IMR-90 (cell line): ENCODE data around the gene CLCA2. TPM values are rescaled to one million over a fixed set of nuclear protein-coding genes. Genes with fewer than 3 reads are reported as not detected.

Source experiments
- ATAC-seq: fragments of 200-7000 bp; cut with Tn5 transposase; 2 replicates; pipeline ENCODE4 v1.9.1; 2020; ENCODE audit warnings: low read depth, mild to moderate bottlenecking, moderate library complexity
- BruUV-seq: library from RNA; stranded (reverse); fragments of 400-500 nt; replicated peaks from 2 replicates; lab custom pipeline; 2021; lab: Mats Ljungman, UMichigan
- CTCF ChIA-PET: fragments of 300-600 bp; formaldehyde crosslinking; extraction: SDS; loops from one replicate; lab custom pipeline; 2021; ENCODE audit warnings: antibody characterized with exemption; lab: Yijun Ruan, JAX
- POLR2A ChIA-PET: fragments of 300-600 bp; sonication (Branson Sonifier 250); formaldehyde crosslinking; loops from one replicate; lab custom pipeline; 2022; ENCODE audit warnings: antibody characterized with exemption; ENCODE audit not compliant: unreplicated experiment; lab: Charles Lee
- DNase-seq: peaks from one replicate; pipeline ENCODE4 v3.0.0; 2013
- H2AFZ ChIP-seq: replicated peaks from 2 replicates; pipeline ENCODE3; 2013; ENCODE audit warnings: low read length, mild to moderate bottlenecking; ENCODE audit not compliant: poor library complexity
- H2AK5ac ChIP-seq: 2 replicates; pipeline ENCODE4 v1.6.1; 2013; ENCODE audit warnings: low read depth, low read length, inconsistent platforms
- H2AK9ac ChIP-seq: replicated peaks from 2 replicates; pipeline ENCODE3; 2013; ENCODE audit warnings: mild to moderate bottlenecking, low read depth, low read length, moderate library complexity; ENCODE audit not compliant: poor library complexity
- H2BK120ac ChIP-seq: 2 replicates; pipeline ENCODE4 v1.6.1; 2013; ENCODE audit warnings: low read depth, low read length, inconsistent platforms
- H2BK15ac ChIP-seq: 3 replicates; pipeline ENCODE4 v1.6.1; 2013; ENCODE audit warnings: low read depth, low read length, inconsistent platforms
- H2BK20ac ChIP-seq: 2 replicates; pipeline ENCODE4 v1.6.1; 2013; ENCODE audit warnings: low read depth, mild to moderate bottlenecking, inconsistent platforms, low read length, moderate library complexity
- H2BK5ac ChIP-seq: 2 replicates; pipeline ENCODE4 v1.6.1; 2013; ENCODE audit warnings: mild to moderate bottlenecking, low read depth, low read length, inconsistent platforms; ENCODE audit not compliant: poor library complexity, severe bottlenecking
- H3K14ac ChIP-seq: replicated peaks from 2 replicates; pipeline ENCODE4 v1.6.1; 2013; ENCODE audit warnings: low read depth, low read length, inconsistent platforms
- H3K18ac ChIP-seq: 2 replicates; pipeline ENCODE4 v1.6.1; 2013; ENCODE audit warnings: low read depth, low read length, control low read depth
- H3K23ac ChIP-seq: 2 replicates; pipeline ENCODE4 v1.6.1; 2013; ENCODE audit warnings: low read depth, low read length, inconsistent platforms
- H3K27ac ChIP-seq: 2 replicates; pipeline ENCODE4 v1.5.1; 2013; ENCODE audit warnings: mild to moderate bottlenecking, control low read depth, low read length; ENCODE audit not compliant: insufficient read depth
- H3K27me3 ChIP-seq: 2 replicates; pipeline ENCODE4 v1.6.1; 2013; ENCODE audit warnings: low read length; ENCODE audit not compliant: control insufficient read depth, insufficient read depth
- H3K36me3 ChIP-seq: 2 replicates; pipeline ENCODE4 v1.6.1; 2013; ENCODE audit warnings: low read length, mixed read lengths; ENCODE audit not compliant: control insufficient read depth, insufficient read depth
- H3K4ac ChIP-seq: 2 replicates; pipeline ENCODE4 v1.6.1; 2013; ENCODE audit warnings: low read depth, low read length, inconsistent platforms
- H3K4me1 ChIP-seq: 2 replicates; pipeline ENCODE4 v1.6.1; 2013; ENCODE audit warnings: low read length, mixed read lengths; ENCODE audit not compliant: control insufficient read depth, insufficient read depth
- H3K4me2 ChIP-seq: 2 replicates; pipeline ENCODE4 v1.6.1; 2013; ENCODE audit warnings: low read depth, mild to moderate bottlenecking, control low read depth, low read length, moderate library complexity
- H3K4me3 ChIP-seq: 2 replicates; pipeline ENCODE4 v1.5.1; 2013; ENCODE audit warnings: low read depth, mild to moderate bottlenecking, control low read depth, low read length, moderate library complexity; ENCODE audit not compliant: insufficient read depth
- H3K56ac ChIP-seq: 2 replicates; pipeline ENCODE4 v1.6.1; 2013; ENCODE audit warnings: low read length, inconsistent platforms; ENCODE audit not compliant: insufficient read depth; ENCODE audit errors: extremely low read depth
- H3K79me1 ChIP-seq, 2 experiments: 2 replicates each; pipeline ENCODE4 v1.6.1; 2013; ENCODE audit warnings: low read length in 2 of 2, inconsistent platforms in 1 of 2, low read depth in 1 of 2
- H3K9ac ChIP-seq: 2 replicates; pipeline ENCODE4 v1.6.1; 2013; ENCODE audit warnings: low read depth, low read length, control low read depth
- H3K9me1 ChIP-seq: 2 replicates; pipeline ENCODE4 v1.6.1; 2013; ENCODE audit warnings: low read length, inconsistent platforms; ENCODE audit not compliant: insufficient read depth
- H3K9me3 ChIP-seq: 2 replicates; pipeline ENCODE4 v1.6.1; 2013; ENCODE audit warnings: low read length; ENCODE audit not compliant: control insufficient read depth, insufficient read depth
- H4K20me1 ChIP-seq: 2 replicates; pipeline ENCODE4 v1.6.1; 2013; ENCODE audit warnings: low read length, inconsistent platforms; ENCODE audit not compliant: insufficient read depth
- H4K5ac ChIP-seq: 2 replicates; pipeline ENCODE4 v1.6.1; 2013; ENCODE audit warnings: mild to moderate bottlenecking, low read depth, low read length, control low read depth
- H4K8ac ChIP-seq, 2 experiments: 2 replicates each; pipeline ENCODE4 v1.6.1; 2013; ENCODE audit warnings: low read depth in 2 of 2, low read length in 2 of 2, control low read depth in 1 of 2, inconsistent platforms in 1 of 2
- H4K91ac ChIP-seq: 2 replicates; pipeline ENCODE4 v1.6.1; 2013; ENCODE audit warnings: low read depth, low read length, inconsistent platforms; ENCODE audit not compliant: insufficient read depth
- BHLHE40 ChIP-seq: fragments of 150-350 bp; IDR thresholded peaks from 2 replicates; pipeline ENCODE4 v1.6.1; 2016; ENCODE audit warnings: mild to moderate bottlenecking, low read depth, low read length
- CEBPB ChIP-seq: IDR thresholded peaks from 2 replicates; pipeline ENCODE4 v1.6.1; 2012; ENCODE audit warnings: low read depth, low read length, improper control_type of control experiment
- CHD1 ChIP-seq: IDR thresholded peaks from 2 replicates; pipeline ENCODE4 v1.6.1; 2012; ENCODE audit warnings: low read depth, low read length, improper control_type of control experiment
- FOS ChIP-seq: fragments of 150-350 bp; IDR thresholded peaks from 2 replicates; pipeline ENCODE4 v1.6.1; 2016; ENCODE audit warnings: low read depth, low read length
- MAZ ChIP-seq: IDR thresholded peaks from 2 replicates; pipeline ENCODE4 v1.6.1; 2012; ENCODE audit warnings: low read depth, mild to moderate bottlenecking, low read length, improper control_type of control experiment, moderate library complexity, borderline replicate concordance
- MXI1 ChIP-seq: IDR thresholded peaks from 2 replicates; pipeline ENCODE4 v1.6.1; 2012; ENCODE audit warnings: low read depth, mild to moderate bottlenecking, low read length, moderate library complexity, borderline replicate concordance
- RAD21 ChIP-seq: IDR thresholded peaks from 2 replicates; pipeline ENCODE4 v1.6.1; 2012; ENCODE audit warnings: low read length, improper control_type of control experiment
- RCOR1 ChIP-seq: IDR thresholded peaks from 2 replicates; pipeline ENCODE4 v1.6.1; 2012; ENCODE audit warnings: mild to moderate bottlenecking, low read length, improper control_type of control experiment; ENCODE audit not compliant: insufficient replicate concordance
- SMC3 ChIP-seq: fragments of 150-350 bp; IDR thresholded peaks from 2 replicates; pipeline ENCODE4 v1.6.1; 2016; ENCODE audit warnings: low read depth, mild to moderate bottlenecking, antibody characterized with exemption, low read length, moderate library complexity
- USF2 ChIP-seq: fragments of 150-350 bp; IDR thresholded peaks from 2 replicates; pipeline ENCODE4 v1.6.1; 2017; ENCODE audit warnings: mild to moderate bottlenecking, antibody characterized with exemption, low read length, low read depth
- WGBS, 2 experiments: methylation state at CpG; one replicate each; pipeline versions ENCODE4 v1.1.5 to v1.1.7; 2013; ENCODE audit warnings: missing lambda C conversion rate in 2 of 2; ENCODE audit not compliant: insufficient read length in 1 of 2; ENCODE audit errors: extremely low coverage in 2 of 2; 5-methylcytosine and 5-hydroxymethylcytosine counted together
- dilution Hi-C: fragments of 300-500 bp; cut with HindIII; formaldehyde crosslinking; loops from one replicate; pipeline ENCODE4 v1.14.3; 2018; ENCODE audit warnings: low sequenced_read_pairs; ENCODE audit not compliant: unreplicated experiment
- in situ Hi-C: fragments of 300-500 bp; cut with MboI; formaldehyde crosslinking; loops from 3 replicates; pipeline ENCODE4 v1.14.3; 2019; ENCODE audit warnings: low sequenced_read_pairs, inconsistent platforms, mixed read lengths
- intact Hi-C: fragments of 100-400 bp; cut with micrococcal nuclease; formaldehyde crosslinking; loops from 2 replicates; pipeline ENCODE4 v1.10.0; 2022
- polyA plus RNA-seq, 3 experiments: library from polyadenylated mRNA; depleted of rRNA; stranded (reverse); fragments of >200 nt; gene quantifications; 2 replicates each; pipeline ENCODE4 v1.2.3, GENCODE V29; 2012; ENCODE audit warnings: low replicate concordance in 1 of 3
- total RNA-seq: library from RNA; depleted of rRNA; stranded (reverse); fragments of >200 nt; gene quantifications from 2 replicates; pipeline ENCODE4 v1.2.3, GENCODE V29; 2012
- TF ChIP-seq, protein P1 (sequence below): fragments of 150-350 bp; IDR thresholded peaks from 2 replicates; pipeline ENCODE4 v1.6.1; 2016; ENCODE audit warnings: low read depth, mild to moderate bottlenecking, low read length, moderate library complexity, borderline replicate concordance

The CLCA2 gene
- total and polyA plus RNA-seq, 2 of the 4 experiments (the other 2 are of a cell fraction) = 0.09 to 0.18 TPM

DNA sequence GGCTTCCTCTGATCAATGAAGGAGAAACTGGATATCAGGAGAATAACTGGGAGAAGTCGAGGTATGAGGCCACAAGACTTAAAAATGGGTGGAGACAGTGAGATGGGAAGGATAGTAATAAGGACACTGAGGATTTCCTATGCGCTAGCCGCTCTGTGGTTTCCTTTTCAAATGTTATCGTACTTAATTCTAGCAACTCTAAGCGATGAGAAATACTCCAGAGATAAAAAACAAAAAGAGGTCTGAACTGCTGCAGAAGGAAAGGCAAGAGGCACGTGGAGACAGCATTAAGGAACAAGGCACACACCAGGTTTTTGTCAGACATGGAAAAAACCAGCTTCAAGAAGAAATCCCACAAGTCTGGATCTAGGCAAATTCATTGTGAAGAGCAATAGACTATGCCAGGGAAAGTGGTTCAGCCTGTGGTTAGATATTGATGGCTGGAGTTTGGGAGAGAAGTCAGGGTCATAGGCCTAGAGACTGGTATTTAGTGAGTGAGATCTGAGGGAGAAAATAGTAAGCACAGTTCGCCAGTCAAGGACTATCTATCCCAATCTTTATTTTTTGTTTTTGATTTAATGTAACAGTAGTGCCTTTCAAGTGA lies 5.3 kb downstream of the CLCA2 start:
- no peaks in the 10 kb centered on the region for H3K79me1 ChIP-seq
- 69% methylated on average over 2 of the region's 7 CpGs; no CpG with 5 or more reads in 1 of the 2 experiments for WGBS, 2 experiments
- H3K27ac ChIP-seq = peak overlapping the region; percentile 80; the same call in 1 of the 2 replicates
- CTCF ChIA-PET = interaction anchor here (1.3 kb wide), 1 partner anchor 10 kb away, joined by 5 read pairs; no protein-coding TSS in a partner anchor
- peak overlapping the region; percentile 63 for H3K4ac ChIP-seq
- no TSS peak for BruUV-seq
- TF ChIP-seq BHLHE40 = no peak
- TF ChIP-seq FOS = no peak
- TF ChIP-seq MAZ = no peak
- no peak for TF ChIP-seq USF2
- TF ChIP-seq CHD1 = no peak
- no peak for TF ChIP-seq RCOR1
- no peak for TF ChIP-seq RAD21
- TF ChIP-seq, protein P1, sequence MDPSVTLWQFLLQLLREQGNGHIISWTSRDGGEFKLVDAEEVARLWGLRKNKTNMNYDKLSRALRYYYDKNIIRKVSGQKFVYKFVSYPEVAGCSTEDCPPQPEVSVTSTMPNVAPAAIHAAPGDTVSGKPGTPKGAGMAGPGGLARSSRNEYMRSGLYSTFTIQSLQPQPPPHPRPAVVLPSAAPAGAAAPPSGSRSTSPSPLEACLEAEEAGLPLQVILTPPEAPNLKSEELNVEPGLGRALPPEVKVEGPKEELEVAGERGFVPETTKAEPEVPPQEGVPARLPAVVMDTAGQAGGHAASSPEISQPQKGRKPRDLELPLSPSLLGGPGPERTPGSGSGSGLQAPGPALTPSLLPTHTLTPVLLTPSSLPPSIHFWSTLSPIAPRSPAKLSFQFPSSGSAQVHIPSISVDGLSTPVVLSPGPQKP = no peak
- TF ChIP-seq SMC3 = no peak
- TF ChIP-seq CEBPB = no peak
- TF ChIP-seq MXI1 = no peak
- H2AK5ac ChIP-seq = 0 out of 2 replicates have a peak overlapping the region, but pooled peaks have one; percentile 3
- ATAC-seq (peak; percentile 28; the same call in 1 of the 2 replicates), DNase-seq (no peak)
- no peak overlapping the region for H2AFZ ChIP-seq
- no peak overlapping the region for H2BK5ac ChIP-seq
- no peak overlapping the region for H3K4me3 ChIP-seq
- no peak overlapping the region for H3K56ac ChIP-seq
- in situ Hi-C loops (no loop called here), intact Hi-C loops (no loop called here), dilution Hi-C loops (no loop called here)
- peak overlapping the region; percentile 6; the same call in 1 of the 2 replicates for H4K5ac ChIP-seq
- H2AK9ac ChIP-seq = no peak overlapping the region
- H3K9ac ChIP-seq = no peak overlapping the region
- H3K4me2 ChIP-seq = no peak overlapping the region
- H3K9me3 ChIP-seq = no peaks in the 10 kb centered on the region
- H2BK120ac ChIP-seq = peak overlapping the region; percentile 74
- H2BK20ac ChIP-seq = peak overlapping the region; percentile 75
- H3K23ac ChIP-seq = peak overlapping the region; percentile 10; the same call in 1 of the 2 replicates
- H3K18ac ChIP-seq = peak overlapping the region; percentile 21; the same call in 1 of the 2 replicates
- H4K91ac ChIP-seq = peak overlapping the region; percentile 64
- no peaks in the 10 kb centered on the region for H3K36me3 ChIP-seq
- H3K9me1 ChIP-seq = no peaks in the 10 kb centered on the region
- H3K4me1 ChIP-seq = peaks cover 5% of the 10 kb centered on the region; the same call in 1 of the 2 replicates
- H3K27me3 ChIP-seq = no peaks in the 10 kb centered on the region
- H2BK15ac ChIP-seq = peak overlapping the region; percentile 86
- POLR2A ChIA-PET = no interaction called here
- H3K14ac ChIP-seq = peak overlapping the region; percentile 34; the same call in 1 of the 2 replicates
- H4K20me1 ChIP-seq = no peaks in the 10 kb centered on the region
- peak overlapping the region in 1 of 2 experiments; percentile 55; a peak in 2 of 4 replicates for H4K8ac ChIP-seq
